Heart right ventricle (tissue), 16 donors: ENCODE data around the gene GIPC2. TPM values are rescaled to one million over a fixed set of nuclear protein-coding genes. Genes with fewer than 3 reads are reported as not detected.
"Not testable (repeated sequence)": the region's sequence is repeated elsewhere in the genome, so short reads cannot be mapped to it uniquely, and the experiment has no call there.

Experiments
- ATAC-seq, 8 donors: fragments of 200-7000 bp; cut with Tn5 transposase; one replicate each; pipeline ENCODE4 v1.9.1; 2020; ENCODE audit warnings: mild to moderate bottlenecking in 8 of 8, moderate library complexity in 8 of 8, moderate number of reproducible peaks in 1 of 8
- DNase-seq, 2 donors: peaks; one replicate each; pipeline ENCODE4 v3.0.0-alpha.2; 2020
- H3K27ac ChIP-seq, 10 donors: fragments of 200-600 bp; sonication (generic) in 2 of 10; one replicate each; pipeline versions ENCODE4 v1.5.0 to v1.8.0; 2020 to 2022; ENCODE audit warnings: mild to moderate bottlenecking in 3 of 10
- H3K27me3 ChIP-seq, 7 donors: fragments of 200-600 bp; one replicate each; pipeline ENCODE4 v1.8.0; 2021 to 2022; ENCODE audit warnings: mild to moderate bottlenecking in 2 of 7
- H3K36me3 ChIP-seq, 9 donors: fragments of 200-600 bp; sonication (generic) in 1 of 9; one replicate each; pipeline versions ENCODE4 v1.5.0 to v1.8.0; 2020 to 2022; ENCODE audit warnings: mild to moderate bottlenecking in 2 of 9
- H3K4me1 ChIP-seq, 9 donors: fragments of 200-600 bp; sonication (generic) in 1 of 9; one replicate each; pipeline versions ENCODE4 v1.5.0 to v1.8.0; 2020 to 2022; ENCODE audit warnings: mild to moderate bottlenecking in 4 of 9
- H3K4me3 ChIP-seq, 10 donors: fragments of 200-600 bp; sonication (generic) in 2 of 10; one replicate each; pipeline versions ENCODE4 v1.5.0 to v1.8.0; 2020 to 2022; ENCODE audit warnings: mild to moderate bottlenecking in 7 of 10, moderate library complexity in 2 of 10
- H3K9me3 ChIP-seq, 11 donors: fragments of 200-600 bp in 10 of 11; sonication (generic) in 2 of 11; one replicate each; pipeline versions ENCODE4 v1.5.0 to v1.8.0; 2013 to 2022; ENCODE audit warnings: mild to moderate bottlenecking in 2 of 11, control low read depth in 1 of 11, moderate library complexity in 1 of 11
- WGBS, 2 donors: extraction: QIAGEN DNeasy Blood & Tissue Kit; methylation state at CpG; one replicate each; pipeline ENCODE4 v1.1.7; 2013; ENCODE audit warnings: inconsistent platforms in 1 of 2; 5-methylcytosine and 5-hydroxymethylcytosine counted together
- intact Hi-C, 10 donors: fragments of 100-400 bp; cut with DNase I; formaldehyde crosslinking; loops; one replicate each; pipeline versions ENCODE4 v1.11.1 to v1.14.2; 2022
- polyA plus RNA-seq, 2 donors: library from polyadenylated mRNA; stranded (reverse); fragments of 200-250 nt; gene quantifications; one replicate each; pipeline ENCODE4 v1.2.3, GENCODE V29; 2013
- total RNA-seq, 10 donors: library from RNA; stranded (reverse); fragmentation: NEBNext Ultra II Directional in 3 of 10; extraction: Animal tissue kit (Norgen Biotek cat#: 25700) in 3 of 10; gene quantifications; one replicate each; pipeline versions ENCODE4 v1.2.1 to v1.2.4, GENCODE V29; 2021 to 2023
- TF ChIP-seq, protein P1 (sequence below), 9 donors: fragments of 200-600 bp; sonication (generic) in 2 of 9; IDR thresholded peaks; one replicate each; pipeline versions ENCODE4 v1.5.0 to v1.8.0; 2021 to 2022; ENCODE audit warnings: antibody characterized with exemption in 9 of 9, mild to moderate bottlenecking in 5 of 9, moderate library complexity in 1 of 9
- donor health status: Arrhythmogenic right ventricular cardiomyopathy.
- donor health status: ischemic (EF 13 %, LVEDD 7.1; RV severe dilation, severe dysfunction).
- donor health status: healthy with polysubstance abuse.
- donor health status: DM: no; HTN: yes; CAD: no.
- donor health status: DM: no; HTN: no; CAD: no.
- donor health status: ischemic (EF 25% LVEDD 6.9; RV normal size, moderate dysfunction).
- donor health status: ischemic (EF 25% LVEDD 5.7; RV mildly dilated, moderate dysfunction).
- donor health status: healthy.
- donor health status: DM: yes; HTN: yes; CAD: no.
- donor health status: Ischemic cardiomyopathy.
- donor health status: ischemic (EF 35%, LVEDD 5.7; RV mildly dilated, moderate dysfunction).
- donor health status: nonischemic (EF 11% LVEDD 7.7; RV severe dilation, severe dysfunction).
- donor health status: DM: yes; HTN: yes; CAD: no.
- donor health status: PGD.
- donor health status: ischemic (EF 29% LVEDD 5.4; RV normal size, mild dysfunction).
- donor health status: nonischemic (EF 23%, LVEDD 6.1; RV moderate dilation, normal function).

The GIPC2 gene
- total and polyA plus RNA-seq, 12 donors = 1.3 to 7.4 (median 3.2) TPM

DNA sequence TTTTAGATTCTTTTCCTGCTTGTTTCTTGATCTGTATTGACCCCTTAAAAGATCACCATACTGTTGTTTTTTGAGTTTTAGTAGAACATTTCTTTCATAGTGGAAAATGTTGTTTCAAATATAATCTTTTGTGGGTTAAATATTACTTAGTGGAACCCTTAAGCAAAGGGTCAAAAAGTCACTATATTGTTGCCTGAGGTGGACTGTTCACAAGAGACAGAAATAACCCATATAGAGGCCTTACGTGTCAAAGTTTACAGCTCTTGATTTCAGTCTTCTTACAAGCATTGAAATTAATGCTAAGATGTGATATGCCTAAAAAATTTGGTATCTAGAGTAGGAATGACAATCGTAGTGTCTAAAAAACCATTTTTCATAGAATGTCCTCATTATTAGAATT lies 34.7 kb upstream of the GIPC2 start:
- 75 to 76% methylated on average over 2 of the region's 2 CpGs for WGBS, 2 donors
- TF ChIP-seq, protein P1, sequence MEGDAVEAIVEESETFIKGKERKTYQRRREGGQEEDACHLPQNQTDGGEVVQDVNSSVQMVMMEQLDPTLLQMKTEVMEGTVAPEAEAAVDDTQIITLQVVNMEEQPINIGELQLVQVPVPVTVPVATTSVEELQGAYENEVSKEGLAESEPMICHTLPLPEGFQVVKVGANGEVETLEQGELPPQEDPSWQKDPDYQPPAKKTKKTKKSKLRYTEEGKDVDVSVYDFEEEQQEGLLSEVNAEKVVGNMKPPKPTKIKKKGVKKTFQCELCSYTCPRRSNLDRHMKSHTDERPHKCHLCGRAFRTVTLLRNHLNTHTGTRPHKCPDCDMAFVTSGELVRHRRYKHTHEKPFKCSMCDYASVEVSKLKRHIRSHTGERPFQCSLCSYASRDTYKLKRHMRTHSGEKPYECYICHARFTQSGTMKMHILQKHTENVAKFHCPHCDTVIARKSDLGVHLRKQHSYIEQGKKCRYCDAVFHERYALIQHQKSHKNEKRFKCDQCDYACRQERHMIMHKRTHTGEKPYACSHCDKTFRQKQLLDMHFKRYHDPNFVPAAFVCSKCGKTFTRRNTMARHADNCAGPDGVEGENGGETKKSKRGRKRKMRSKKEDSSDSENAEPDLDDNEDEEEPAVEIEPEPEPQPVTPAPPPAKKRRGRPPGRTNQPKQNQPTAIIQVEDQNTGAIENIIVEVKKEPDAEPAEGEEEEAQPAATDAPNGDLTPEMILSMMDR (IDR thresholded peaks at IDR 0.05) = no peak
- peaks cover 0 to 64% (median 48%) of the 10 kb centered on the region in 9 donors for H3K4me1 ChIP-seq
- ATAC-seq (no peak), DNase-seq (no peak)
- intact Hi-C loops = loop anchor here in 1 of 10 donors (10.0 kb wide), 1 partner anchor 46 kb away; no protein-coding TSS in a partner anchor
- H3K36me3 ChIP-seq = peaks cover 0 to 33% (median 14%) of the 10 kb centered on the region in 9 donors
- no peaks in the 10 kb centered on the region for H3K27me3 ChIP-seq
- H3K4me3 ChIP-seq = peak overlapping the region in 5 of 10 donors; percentile 52 to 74 (median 62)
- H3K9me3 ChIP-seq = no peaks in the 10 kb centered on the region
- H3K27ac ChIP-seq = peak overlapping the region in 4 of 10 donors; percentile 2 to 54 (median 32)

DNA sequence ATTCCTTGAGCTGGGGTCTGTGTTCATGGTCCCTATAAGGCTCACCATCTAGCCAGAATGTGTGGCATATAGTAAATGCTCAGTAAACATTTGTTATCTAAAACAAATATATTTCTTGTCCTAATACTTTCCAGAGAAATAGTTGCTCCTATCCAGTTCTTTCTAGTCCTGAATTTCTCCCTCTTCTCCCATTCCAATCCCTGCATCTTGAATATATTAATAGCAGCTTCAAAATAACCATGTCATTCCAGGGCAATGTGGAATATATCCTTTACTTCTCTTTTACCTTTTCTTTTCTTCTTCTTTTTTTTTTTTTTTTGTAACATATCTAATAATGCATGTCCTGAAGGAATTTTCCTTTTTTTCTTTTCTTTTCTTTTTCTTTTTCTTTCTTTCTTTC lies 30.6 kb upstream of the GIPC2 start:
- peaks cover 0 to 69% (median 36%) of the 10 kb centered on the region in 9 donors for H3K36me3 ChIP-seq
- no peak overlapping the region for H3K4me3 ChIP-seq
- H3K4me1 ChIP-seq = peaks cover 0 to 44% (median 22%) of the 10 kb centered on the region in 9 donors
- TF ChIP-seq, protein P1 (IDR thresholded peaks at IDR 0.05) = no peak
- no peaks in the 10 kb centered on the region for H3K27me3 ChIP-seq
- intact Hi-C loops = loop anchor here in 1 of 10 donors (10.0 kb wide), 1 partner anchor 50 kb away; no protein-coding TSS in a partner anchor
- ATAC-seq = no peak
- no peak overlapping the region for H3K27ac ChIP-seq
- no peaks in the 10 kb centered on the region for H3K9me3 ChIP-seq
- no peak for DNase-seq

DNA sequence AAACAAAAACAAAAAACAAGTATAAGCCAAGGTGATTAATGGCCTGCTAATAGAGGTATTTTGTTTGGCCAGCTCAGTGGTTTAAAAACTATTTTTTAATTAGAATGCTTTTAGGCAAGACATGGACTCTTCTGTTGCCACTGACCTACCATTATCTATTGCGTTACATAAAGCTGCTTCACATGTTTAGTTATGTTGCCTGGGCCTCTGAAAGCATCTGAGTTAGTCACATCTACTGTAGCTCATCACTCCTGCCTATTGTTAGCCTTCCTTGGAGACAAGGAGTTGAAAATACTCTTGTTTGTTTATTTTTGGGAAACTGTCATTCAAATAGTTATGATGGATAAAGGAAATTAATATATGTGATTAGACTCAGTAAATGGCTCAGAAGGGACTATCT lies 26.7 kb upstream of the GIPC2 start:
- H3K4me3 ChIP-seq = no peak overlapping the region
- peaks cover 0 to 26% (median 12%) of the 10 kb centered on the region in 9 donors for H3K4me1 ChIP-seq
- peaks cover 0 to 4% (median 0%) of the 10 kb centered on the region in 11 donors for H3K9me3 ChIP-seq
- no peaks in the 10 kb centered on the region for H3K27me3 ChIP-seq
- WGBS, 2 donors = 84 to 88% methylated on average over 1 of the region's 1 CpG
- peaks cover 0 to 56% (median 29%) of the 10 kb centered on the region in 9 donors for H3K36me3 ChIP-seq
- no peak for DNase-seq
- peak in 2 of 8 donors; percentile 41 to 55 for ATAC-seq
- TF ChIP-seq, protein P1 (IDR thresholded peaks at IDR 0.05) = no peak
- intact Hi-C loops = loop anchor here in 1 of 10 donors (10.0 kb wide), 1 partner anchor 54 kb away; no protein-coding TSS in a partner anchor
- peak overlapping the region in 1 of 10 donors; percentile 11 for H3K27ac ChIP-seq

DNA sequence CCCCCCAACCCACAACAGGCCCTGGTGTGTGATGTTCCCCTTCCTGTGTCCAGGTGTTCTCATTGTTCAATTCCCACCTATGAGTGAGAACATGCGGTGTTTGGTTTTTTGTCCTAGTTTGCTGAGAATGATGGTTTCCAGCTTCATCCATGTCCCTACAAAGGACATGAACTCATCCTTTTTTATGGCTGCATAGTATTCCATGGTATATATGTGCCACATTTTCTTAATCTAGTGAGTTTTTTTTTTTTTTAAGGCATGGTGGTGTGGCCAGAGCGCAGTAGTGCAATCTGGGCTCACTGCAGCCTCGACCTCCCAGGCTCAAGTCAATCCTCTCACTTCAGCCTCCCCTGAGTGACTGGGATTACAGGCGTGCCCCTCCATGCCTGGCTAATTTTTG lies 24.6 kb upstream of the GIPC2 start:
- WGBS, 2 donors = 96 to 97% methylated on average over 4 of the region's 4 CpGs
- not testable (repeated sequence) for ATAC-seq

DNA sequence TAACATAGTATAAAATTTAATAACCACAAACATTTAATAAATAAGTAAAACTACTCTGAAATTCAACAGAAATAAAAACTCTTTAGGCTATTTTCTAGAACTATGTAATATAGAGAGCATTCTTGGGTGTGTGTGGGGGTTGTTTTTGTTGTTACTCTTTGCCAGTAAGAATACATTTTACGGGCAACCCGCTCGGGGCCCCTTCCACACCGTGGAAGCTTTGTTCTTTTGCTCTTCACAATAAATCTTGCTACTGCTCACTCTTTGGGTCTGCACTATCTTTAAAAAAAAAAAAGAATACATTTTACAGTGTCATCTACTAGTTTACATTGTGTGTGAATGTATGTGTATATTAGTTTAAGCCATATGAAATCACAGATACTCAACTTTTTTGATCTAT lies 16.0 kb upstream of the GIPC2 start:
- WGBS, 2 donors = 86 to 91% methylated on average over 4 of the region's 4 CpGs
- peaks cover 0 to 12% (median 6%) of the 10 kb centered on the region in 9 donors for H3K4me1 ChIP-seq
- no peak for DNase-seq
- ATAC-seq = no peak
- intact Hi-C loops = no loop called here
- peaks cover 0 to 3% (median 0%) of the 10 kb centered on the region in 11 donors for H3K9me3 ChIP-seq
- H3K4me3 ChIP-seq = no peak overlapping the region
- no peaks in the 10 kb centered on the region for H3K36me3 ChIP-seq
- H3K27ac ChIP-seq = no peak overlapping the region
- no peaks in the 10 kb centered on the region for H3K27me3 ChIP-seq
- TF ChIP-seq, protein P1 (IDR thresholded peaks at IDR 0.05) = no peak

More for the DNA sequence above, 24.6 kb upstream of the GIPC2 start:
- intact Hi-C loops, H3K4me1 ChIP-seq, H3K27me3 ChIP-seq, H3K9me3 ChIP-seq, H3K4me3 ChIP-seq, DNase-seq, H3K27ac ChIP-seq: not testable (repeated sequence)
- peaks cover 0 to 35% (median 22%) of the 10 kb centered on the region in 9 donors for H3K36me3 ChIP-seq
